WI38 (cell line): Measurements from ENCODE around the gene SFSWAP.
"Not testable (repeated sequence)": the region's sequence is repeated elsewhere in the genome, so short reads cannot be mapped to it uniquely, and the experiment has no call there.

Source experiments
- H3K4me3 ChIP-seq: 2 replicates; pipeline ENCODE4 v1.5.1; 2011; ENCODE audit warnings: low read depth, mild to moderate bottlenecking, control low read depth, low read length
- TF ChIP-seq, protein P1 (sequence below): IDR thresholded peaks from 2 replicates; pipeline ENCODE4 v1.5.1; 2012; ENCODE audit warnings: low read depth, mild to moderate bottlenecking, control low read depth, low read length

Gene SFSWAP

DNA sequence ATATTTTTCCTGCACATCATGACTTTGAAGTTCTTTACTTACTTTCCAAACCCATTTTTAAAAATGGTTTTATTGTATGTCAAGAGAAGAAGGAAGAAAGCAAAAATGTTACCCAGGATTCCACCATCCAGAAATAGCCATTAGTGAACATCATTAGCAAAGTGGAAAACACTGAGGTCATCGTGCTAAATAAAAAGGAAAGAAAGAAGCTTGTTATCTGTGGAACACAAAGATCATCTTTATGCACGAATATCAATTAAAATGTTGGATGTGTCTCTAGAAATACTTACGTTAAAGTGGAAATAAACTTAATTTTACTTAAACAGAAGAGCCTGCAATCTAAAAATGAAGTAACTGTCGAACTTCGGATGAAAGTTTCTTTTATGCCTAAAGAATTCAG is 27.3 kb downstream of the SFSWAP start:
- TF ChIP-seq, protein P1, sequence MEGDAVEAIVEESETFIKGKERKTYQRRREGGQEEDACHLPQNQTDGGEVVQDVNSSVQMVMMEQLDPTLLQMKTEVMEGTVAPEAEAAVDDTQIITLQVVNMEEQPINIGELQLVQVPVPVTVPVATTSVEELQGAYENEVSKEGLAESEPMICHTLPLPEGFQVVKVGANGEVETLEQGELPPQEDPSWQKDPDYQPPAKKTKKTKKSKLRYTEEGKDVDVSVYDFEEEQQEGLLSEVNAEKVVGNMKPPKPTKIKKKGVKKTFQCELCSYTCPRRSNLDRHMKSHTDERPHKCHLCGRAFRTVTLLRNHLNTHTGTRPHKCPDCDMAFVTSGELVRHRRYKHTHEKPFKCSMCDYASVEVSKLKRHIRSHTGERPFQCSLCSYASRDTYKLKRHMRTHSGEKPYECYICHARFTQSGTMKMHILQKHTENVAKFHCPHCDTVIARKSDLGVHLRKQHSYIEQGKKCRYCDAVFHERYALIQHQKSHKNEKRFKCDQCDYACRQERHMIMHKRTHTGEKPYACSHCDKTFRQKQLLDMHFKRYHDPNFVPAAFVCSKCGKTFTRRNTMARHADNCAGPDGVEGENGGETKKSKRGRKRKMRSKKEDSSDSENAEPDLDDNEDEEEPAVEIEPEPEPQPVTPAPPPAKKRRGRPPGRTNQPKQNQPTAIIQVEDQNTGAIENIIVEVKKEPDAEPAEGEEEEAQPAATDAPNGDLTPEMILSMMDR = no peak
- no peak overlapping the region for H3K4me3 ChIP-seq

DNA sequence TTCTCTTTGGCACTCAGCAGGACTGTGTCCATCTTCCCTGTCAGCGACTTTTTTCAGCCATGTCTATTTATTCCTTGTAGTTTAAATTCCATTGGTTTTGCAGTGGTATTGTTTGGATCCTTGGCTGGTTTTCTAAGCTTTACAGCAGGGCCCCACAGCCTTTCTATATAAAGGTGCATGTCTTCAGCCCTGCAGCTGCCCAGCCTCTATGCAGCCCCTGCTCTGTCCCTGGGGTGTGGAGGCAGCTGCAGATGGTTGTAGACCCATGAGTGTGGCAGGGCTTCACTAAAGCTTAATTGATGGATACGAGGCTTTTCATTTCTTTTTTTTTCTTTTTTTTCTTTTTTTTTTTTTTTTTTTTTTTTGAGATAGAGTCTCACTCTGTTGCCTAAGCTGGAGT is 29.7 kb downstream of the SFSWAP start:
- TF ChIP-seq, protein P1 = no peak
- H3K4me3 ChIP-seq = no peak overlapping the region

DNA sequence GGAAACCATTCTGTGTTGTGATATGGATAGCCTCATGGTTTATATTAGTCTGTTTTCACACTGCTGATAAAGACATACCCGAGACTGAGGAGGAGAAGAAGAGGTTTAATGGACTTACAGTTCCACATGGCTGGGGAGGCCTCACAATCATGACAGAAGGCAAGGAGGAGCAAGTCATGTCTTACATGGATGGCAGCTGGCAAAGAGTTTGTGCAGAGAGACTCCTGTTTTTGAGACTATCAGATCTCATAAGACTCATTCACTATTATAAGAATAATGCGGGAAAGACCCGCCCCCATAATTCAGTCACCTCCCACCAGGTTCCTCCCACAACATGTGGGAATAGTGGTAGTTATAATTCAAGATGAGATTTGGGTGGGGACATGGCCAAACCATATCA is 31.9 kb downstream of the SFSWAP start:
- not testable (repeated sequence) for H3K4me3 ChIP-seq

DNA sequence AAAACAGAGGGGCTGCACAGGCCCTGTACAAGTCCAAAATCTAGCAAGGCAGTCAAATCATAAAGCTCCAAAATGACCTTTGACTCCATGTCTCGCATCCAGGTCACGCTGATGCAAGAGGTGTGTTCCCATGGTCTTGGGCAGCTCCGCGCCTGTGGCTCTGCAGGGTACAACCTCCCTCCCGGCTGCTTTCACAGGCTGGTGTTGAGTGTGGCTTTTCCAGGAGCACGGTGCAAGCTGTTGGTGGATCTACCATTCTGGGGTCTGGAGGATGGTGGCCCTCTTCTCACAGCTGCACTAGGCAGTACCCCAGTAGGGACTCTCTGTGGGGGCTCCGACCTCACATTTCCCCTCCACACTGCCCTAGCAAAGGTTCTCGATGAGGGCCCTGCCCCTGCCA is 32.5 kb downstream of the SFSWAP start:
- not testable (repeated sequence) for H3K4me3 ChIP-seq

DNA sequence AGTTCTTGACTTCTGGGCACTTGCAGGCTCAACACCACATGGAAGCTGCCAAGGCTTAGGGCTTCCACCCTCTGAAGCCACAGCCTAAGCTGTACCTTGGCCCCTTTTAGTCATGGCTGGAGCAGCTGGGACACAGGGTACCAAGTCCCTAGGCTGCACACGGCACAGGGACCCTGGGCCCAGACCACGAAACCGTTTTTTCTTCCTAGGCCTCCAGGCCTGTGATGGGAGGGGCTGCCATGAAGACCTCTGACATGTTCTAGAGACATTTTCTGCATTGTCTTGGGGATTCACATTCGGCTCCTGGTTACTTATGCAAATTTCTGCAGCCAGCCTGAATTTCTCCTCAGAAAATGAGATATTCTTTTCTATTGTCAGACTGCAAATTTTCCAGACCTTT is 33.0 kb downstream of the SFSWAP start:
- not testable (repeated sequence) for H3K4me3 ChIP-seq

DNA sequence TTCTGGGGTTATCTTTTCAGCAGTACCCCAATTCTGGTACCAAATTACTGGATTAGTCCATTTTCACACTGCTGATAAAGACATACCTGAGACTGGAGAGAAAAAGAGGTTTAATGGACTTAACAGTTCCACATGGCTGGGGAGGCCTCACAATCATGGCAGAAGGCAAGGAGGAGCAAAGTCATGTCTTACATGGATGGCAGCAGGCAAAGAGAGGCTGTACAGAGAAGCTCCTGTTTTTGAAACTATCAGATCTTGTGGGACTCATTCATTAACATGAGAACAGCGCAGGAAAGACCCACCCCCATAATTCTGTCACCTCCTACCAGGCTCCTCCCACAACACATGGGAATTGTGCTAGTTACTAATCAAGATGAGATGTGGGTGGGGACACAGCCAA is 33.8 kb downstream of the SFSWAP start:
- not testable (repeated sequence) for H3K4me3 ChIP-seq

DNA sequence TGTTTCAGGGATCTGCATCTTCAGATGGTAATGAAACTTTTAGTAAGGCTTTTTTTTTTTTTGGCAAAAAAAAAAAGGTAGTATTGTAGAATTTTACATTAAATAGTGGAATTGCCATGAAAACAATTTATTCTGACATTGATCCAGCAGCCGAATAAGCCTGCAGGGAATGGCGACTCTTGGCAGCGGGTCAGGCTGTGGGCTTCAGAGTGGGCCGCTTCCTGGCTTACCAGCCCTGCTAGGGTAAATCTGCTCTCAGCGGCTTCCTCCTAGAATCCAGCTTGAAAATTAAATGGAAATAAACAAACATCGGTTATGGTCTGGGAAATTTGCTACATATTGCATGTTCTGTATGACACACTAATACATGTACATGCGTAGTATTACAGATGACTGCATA is 34.8 kb downstream of the SFSWAP start:
- TF ChIP-seq, protein P1 = no peak
- no peak overlapping the region for H3K4me3 ChIP-seq

DNA sequence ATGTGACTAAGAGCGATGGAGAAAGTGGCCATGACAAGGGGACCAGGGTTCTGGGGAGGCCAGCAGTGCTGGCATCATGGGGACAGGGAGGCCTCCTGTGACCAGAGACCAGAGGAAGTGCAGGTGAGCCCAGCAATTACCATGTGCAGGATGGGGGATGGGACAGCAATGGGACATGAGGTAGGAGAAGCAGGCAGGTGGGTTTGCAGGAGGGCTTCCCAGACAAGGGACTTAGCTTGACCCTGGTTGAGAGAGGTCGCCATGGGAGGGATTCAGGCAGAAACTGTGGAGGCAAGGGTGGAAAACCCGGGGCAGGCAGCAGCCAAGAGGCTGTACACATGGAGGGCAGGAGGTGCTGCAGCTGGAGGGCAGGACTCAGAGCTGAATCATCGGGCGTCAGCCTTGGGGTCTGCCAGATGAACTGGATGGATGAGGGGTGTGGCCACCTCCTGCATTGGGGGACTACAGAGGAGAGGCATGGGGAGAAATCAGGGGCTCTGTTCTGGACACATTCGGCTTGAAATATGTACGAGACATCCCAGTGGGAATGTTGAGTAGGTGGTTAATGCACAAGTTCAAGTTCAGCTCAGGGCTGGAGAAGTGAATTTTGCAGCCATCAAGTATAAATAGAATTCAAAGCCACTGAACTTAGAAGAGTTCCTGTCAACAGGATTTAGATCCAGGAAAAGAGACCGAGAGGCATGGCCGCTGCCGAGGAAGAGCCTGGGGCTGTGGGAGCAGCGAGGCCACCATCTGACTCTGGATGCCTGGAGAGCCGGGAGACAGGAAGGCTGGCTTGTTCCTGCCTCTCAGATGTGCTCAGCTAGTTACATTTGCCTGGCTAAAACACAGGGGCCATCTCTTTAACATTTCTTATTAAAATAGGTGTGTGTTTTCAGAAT is 36.6 kb downstream of the SFSWAP start:
- TF ChIP-seq, protein P1 = no peak
- no peak overlapping the region for H3K4me3 ChIP-seq

DNA sequence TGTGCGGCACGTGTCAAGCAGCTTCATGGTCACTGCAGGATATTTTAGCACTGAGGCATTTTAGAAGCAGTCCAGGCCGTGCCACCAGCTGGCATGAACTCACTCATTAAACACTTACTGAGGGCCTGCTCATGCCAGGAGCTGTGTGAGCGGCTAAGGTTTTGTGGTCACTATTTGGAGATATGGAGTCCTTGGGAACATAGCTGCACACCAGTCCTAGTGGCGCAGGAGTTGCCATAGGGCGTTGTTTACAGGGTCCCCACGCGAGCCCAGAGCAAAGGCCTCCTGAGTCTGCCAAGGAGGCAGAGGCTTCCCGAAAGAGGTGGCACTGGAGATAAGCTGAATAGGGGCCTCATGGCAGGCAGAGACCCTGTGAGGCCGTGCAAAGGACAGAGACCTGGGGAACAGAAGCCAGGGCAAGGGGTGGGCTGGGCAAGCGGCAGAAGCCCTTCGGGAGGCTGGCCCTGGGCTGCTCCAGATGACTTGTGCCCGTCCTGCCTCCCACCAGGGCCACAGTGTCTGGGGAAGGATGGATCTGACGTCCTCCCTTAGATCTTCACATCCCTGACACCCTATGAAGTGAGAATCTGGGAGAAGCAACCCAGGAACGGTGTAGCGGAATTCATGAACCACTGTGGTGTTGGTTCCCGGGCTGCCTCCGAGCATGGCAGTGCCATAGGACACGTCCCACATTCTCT is 38.9 kb downstream of the SFSWAP start:
- H3K4me3 ChIP-seq = no peak overlapping the region
- TF ChIP-seq, protein P1 = no peak
